ENCODE measurements around the gene HSPA2.
"Not testable (repeated sequence)": the region's sequence is repeated elsewhere in the genome, so short reads cannot be mapped to it uniquely, and the experiment has no call there.

The HSPA2 gene

DNA sequence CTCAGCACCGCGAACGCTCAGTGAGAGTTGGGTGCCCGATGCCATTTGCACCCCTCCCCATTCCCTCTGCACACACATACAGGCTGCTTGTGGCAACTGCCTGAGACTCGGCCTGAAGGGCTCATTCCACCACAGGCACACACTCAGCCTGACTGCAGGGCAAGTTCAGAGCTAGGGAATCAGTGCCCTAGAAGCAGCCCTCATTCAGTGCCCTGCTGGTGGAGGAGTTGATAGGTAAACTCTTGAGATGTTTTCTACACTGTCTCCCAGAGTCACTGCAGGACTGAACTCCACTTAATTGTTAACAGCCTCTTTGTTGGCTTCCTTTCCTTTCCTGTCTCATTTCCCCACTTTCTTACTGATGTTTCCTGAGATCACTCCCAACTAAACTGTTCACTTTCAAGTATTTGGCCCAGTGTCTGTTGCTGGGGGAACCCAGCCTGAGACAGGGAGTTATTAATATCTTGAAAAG is 26.1 kb downstream of the HSPA2 start:
- no peak for DNase-seq

DNA sequence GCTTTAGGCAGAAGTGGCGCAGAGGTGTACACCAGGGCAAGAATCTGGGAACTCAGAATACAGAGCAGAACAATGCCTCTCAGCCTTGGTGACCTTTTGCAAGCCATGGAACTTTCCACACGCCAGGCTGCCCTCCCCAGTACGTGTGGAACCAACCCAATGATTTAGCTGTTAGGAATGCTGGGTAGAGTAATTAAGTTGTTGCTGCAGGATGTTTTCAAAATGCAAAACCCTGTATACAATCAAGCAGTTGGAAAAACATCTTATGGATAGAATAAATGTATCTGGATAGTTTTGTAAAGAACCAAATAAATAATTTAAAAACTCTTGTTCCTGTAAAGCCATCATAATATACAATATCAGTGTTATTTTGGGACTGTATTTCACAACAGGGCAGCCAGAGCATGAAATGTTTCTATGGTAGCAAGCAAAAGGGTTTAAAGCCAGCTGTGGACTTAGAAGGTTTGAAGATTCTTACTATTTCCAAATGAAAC is 28.6 kb downstream of the HSPA2 start:
- no peak for DNase-seq

DNA sequence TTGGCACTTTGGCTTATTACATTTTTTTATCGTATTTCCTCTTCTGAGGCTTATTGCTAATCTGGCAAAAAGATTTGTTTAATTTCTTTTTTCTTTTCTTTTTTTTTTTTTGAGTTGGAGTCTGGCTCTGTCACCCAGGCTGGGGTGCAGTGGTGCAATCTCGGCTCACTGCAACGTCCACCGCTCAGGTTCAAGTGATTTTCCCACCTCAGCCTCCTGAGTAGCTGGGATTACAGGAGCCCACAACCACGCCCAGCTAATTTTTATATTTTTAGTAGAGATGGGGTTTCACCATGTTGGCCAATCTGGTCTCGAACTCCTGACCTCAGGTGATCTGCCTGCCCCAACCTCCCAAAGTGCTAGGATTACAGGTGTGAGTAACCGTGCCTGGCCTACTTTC is 29.1 kb downstream of the HSPA2 start:
- DNase-seq = not testable (repeated sequence)

DNA sequence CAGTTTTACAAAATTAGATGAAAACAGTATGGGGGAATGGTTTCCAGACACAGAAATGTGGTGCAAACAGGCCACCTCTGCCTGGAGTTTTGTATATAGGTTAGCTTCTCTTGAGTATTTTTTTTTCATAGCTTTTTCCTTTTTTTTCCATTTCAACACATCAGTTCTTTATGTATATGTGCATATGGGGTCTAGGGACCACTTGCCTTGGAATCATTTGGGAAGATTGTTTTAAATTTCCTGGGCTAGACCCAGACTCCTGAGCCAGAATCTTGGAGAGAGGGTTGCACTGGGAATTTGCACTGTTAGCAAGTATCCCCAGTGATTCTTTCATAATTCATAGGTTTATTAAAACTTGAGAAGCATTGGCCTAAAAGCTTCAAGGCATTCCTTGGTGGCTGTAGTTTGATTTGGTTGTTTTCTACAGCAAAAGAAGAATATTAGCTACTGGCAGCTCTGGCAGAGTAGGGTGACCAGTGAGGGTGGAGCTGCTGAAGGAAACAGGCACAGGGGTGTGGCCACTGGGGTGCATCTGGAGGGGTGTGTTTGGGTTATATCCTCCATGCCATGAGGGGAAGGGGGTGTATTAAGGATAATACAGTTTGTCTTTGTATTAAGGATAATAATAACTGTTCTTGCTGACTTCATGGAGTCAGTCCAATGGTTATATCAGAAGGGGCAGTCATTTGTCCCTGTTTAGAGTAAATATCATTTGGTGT is 32.0 kb downstream of the HSPA2 start:
- no peak for DNase-seq

DNA sequence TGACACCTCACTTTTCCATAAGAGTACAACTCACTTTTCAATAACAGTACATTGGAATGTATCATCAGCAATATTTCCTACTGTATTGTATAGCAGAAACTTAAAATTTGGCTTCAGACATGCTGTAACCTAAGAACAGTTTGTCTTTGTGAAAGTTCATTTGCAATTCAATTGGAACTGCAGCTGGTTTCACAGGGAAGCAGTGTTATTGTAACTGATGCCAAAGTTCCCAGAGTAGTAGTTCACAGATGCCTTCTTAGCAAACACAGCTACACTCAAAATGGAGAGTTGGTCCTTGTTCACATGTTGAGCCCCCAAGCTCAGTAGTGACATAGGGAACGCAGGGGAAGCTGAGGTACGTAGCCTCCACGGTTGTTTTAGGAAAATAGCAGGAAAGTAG is 32.6 kb downstream of the HSPA2 start:
- DNase-seq = no peak

DNA sequence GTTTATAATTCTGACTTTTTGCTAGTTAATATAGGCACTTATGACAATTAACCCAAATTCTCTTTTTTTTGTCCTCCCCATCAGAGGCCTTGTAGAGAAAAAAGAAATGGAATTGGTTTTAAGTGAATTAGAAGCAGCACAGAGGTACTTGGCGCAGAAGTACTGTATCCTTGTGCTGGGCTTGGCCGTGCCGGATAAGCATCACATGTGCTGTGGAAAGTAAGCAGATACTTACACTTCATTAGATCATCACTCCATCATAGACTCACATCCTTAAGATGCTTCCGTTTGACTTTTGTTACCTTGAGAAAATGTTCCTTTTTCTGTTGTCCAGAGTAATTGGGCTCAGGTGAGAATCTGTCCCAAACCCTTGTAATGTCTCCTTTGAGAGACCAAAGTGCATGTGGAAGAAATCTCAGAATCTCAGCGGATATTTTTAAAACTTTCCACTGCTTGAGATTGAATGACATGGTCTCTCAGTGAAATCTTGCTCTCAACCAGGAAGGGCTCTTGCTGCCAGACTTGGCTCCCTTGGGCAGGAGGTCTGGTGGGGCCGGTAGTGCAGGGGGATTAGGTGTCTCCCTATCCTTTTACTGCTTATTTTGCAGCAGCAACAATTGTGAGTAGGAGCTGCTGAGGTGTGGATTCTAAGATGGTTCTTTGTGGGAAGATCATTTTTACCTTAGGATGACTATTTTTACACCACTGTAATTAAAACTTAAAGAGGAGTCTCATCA is 34.0 kb downstream of the HSPA2 start:
- no peak for DNase-seq

DNA sequence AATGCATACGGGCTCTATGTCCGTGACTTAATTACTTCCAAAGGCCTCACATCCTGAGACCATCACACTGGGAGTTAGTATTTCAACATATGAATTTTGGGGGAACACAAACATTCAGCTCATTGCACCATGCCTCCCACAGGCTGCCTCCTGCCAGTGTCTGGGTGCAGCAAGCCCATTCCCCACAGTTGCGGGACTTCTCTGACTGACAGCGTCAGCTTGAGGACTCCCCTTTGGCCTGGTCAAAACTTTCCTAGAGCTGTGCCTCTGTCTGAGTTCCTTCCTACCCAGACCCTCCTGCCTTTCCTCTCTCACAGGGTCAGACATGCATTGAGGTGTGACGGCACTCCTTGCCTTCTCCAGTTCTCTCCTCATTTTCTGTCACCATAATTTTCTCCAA is 36.7 kb downstream of the HSPA2 start:
- DNase-seq = no peak

DNA sequence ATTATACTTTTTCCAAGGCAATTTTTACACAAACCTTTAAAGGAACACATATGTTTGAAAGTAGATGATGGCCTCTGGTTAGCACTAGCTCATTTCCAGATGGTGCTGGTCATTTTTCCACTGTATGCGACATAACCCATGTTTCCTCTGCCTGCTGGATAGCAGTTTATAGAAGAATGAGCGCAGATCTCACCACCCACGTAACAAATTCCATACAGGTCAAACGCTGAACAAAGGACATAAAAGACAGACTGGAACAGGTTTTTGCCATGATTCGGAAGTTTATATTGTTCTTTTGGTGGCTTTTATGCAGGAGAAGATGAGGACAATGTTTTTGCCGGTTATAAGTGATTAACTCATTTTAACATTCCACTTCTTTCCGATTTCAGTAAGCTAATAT is 39.9 kb downstream of the HSPA2 start:
- DNase-seq = no peak

DNA sequence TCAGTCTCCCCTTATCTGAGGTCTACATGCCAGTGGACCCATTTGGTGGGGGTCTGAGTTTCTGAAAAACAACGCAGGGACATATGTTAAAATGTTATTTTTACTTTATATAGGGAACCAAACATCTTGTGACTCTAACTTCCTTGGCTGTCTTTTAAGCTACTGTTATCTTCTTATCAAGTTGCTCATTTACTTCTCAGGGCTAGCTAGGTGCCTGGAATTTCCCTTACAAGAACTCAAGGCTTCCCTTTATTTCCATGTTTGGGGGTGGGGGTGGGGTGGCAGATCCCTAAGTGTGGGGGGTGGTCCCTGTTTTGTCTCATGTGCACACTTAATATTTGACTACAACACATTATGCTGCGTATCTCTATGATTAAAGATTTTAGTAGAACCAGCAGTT is 40.8 kb downstream of the HSPA2 start:
- DNase-seq = no peak

DNA sequence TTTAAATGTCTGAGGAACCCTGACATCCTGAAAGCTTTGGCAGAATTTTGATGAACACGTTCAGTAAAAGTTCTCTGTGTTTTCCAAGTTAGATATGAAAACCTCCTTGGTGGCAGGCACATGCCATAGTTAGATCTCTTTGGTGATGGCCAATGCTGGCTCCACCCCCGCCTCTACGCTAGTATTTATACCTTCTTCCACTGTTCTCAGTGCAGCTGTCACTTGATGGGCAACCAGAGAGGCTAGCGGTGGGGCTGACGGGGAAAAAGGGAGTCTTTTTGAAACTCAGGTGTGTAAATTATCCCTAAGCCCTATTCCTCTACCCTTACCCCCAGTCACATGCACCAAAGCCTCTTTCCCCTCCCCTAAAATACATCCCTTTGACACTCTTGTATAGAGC is 41.3 kb downstream of the HSPA2 start:
- no peak for DNase-seq

DNA sequence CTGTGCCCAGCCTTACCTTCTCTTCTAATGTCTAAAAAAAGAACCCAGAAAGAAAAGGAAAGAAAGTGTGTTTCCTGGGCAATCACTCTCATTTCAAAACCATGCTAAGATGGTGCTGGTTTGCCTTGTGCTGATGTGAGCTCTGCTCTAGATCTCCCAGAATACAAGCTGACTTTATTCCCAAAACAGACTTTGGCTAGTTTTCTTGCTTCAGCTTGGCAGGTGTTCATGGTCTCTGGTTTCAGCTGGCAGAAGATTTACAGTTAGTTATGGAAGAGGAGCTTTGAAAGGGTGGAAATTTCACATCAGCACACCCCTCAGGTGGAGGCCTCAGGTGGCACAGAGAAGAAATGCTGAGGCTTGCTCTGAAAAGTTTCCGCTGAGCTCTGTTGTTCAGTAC is 43.6 kb downstream of the HSPA2 start:
- DNase-seq = no peak

DNA sequence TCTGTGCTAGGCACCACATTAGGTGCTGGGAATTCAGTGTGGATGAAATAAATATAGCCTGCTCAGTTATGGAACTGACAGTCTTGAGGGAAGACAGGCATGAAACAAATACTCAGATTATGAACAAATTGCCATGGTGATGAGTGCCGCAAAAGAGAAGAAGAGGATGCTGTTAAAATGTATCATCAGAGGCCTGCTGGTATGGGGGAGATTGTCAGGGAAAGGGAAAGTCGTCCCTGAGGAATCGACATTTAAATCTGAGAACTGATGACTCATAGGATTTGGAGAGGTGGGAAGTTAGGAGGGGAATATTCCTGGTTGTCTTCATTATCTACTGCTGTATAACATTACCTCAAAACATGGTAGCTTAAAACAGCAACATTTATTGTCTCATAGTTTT is 51.3 kb downstream of the HSPA2 start:
- no peak for DNase-seq
